ENCODE results near the gene TPRG1L.
A peak's percentile ranks its signal among the peaks of the same experiment; 100 is the strongest.

TPRG1L gene

DNA sequence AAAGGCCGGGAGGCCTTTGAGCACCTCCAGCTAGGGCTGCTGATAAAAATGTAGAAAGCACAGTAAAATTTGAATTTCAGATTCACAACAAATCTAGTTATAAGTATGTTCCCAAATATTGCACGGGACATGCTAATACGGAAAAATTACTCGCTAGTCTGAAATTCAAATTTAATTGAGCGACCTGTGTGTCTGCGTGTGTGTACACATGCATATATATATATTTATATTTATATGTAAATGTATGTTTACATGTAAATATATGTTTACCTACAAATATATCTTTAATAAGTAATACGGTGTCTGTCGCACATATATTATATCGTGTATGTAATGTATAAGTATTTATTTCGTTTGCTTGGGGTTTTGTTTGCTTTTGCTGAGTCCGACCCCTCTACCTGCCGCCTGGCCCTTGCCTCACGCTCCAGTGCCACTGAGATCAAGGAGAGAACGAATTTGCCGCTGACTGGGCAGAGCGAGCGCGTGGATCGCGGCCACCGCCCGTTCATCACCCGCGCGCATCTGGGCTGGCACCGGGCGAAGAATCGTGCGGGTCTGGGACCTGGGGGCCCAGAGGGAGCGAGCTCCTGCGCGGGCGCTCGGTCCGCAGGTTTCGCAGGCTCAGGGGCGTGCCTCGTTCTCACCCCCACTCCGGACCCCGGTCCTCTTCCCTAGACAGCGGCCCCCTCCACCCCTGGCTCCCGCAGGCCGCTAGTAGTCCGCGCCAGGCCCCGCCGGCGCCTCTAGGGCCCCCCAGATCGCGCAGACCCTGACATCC, 25.6 kb downstream of the TPRG1L start:
- peak overlapping the region; percentile 81 for H3K27ac Mint-ChIP-seq
- peak overlapping the region; percentile 82 for H3K4me3 Mint-ChIP-seq
- no peaks in the 10 kb centered on the region for H3K9me3 Mint-ChIP-seq
- H3K36me3 Mint-ChIP-seq (ENCODE audit: low read depth), result peaks cover 33% of the 10 kb centered on the region
- H3K4me1 Mint-ChIP-seq (ENCODE audit: low read depth), result peaks cover 26% of the 10 kb centered on the region
- DNase-seq, result peak; percentile 43
- H3K27me3 Mint-ChIP-seq, result peaks cover 35% of the 10 kb centered on the region

DNA sequence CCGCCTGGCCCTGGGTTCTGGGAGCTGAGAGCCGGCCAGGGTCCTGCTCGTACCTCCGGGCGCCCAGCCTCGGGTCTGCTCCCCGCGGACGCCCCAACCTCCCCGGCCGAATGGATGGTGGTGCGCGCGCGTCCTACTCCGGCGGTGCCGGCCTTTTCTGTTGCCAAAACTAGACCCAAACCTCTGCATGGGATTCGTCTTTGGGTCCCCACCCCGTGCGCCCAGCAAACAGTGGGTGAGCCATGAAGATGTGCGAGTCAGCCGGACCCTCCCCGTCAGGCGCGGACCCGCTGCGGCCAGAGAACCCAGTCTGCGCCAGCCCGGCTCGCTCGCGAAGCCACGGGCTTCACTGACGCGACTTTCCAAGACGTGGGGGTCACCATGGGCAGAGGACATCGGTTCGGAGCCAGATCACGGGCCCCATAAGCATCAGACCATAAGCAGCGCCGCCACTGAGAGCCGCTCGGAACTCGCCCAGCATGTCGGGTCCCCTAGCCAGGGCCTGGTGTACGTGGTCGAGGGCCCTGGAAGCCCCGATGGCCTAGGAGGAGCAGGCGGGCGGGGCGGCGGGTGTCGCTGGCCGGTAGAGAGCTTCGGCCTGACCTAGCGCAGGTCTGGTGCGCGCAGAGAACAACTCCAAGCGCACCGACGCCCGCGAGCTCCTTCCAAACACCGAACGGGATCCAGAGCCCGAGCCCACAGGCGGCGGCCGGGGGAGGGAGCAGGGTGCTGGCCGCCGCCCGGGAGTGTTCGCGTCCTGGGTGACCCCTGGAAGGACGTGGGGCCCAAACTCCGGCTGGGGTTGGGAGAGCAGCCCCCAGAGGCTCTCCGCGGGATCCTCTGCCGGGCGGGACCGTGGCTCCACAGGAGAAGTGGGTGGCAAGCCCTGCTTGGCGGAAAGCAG, 26.5 kb downstream of the TPRG1L start:
- DNase-seq, result peak; percentile 47
- Mint-ChIP-seq H3K9me3 (no peaks in the 10 kb centered on the region), H3K4me3 (peak overlapping the region; percentile 54), H3K36me3 (ENCODE audit: low read depth) (peaks cover 25% of the 10 kb centered on the region), H3K27ac (peak overlapping the region; percentile 55), H3K4me1 (ENCODE audit: low read depth) (peaks cover 28% of the 10 kb centered on the region), H3K27me3 (peaks cover 43% of the 10 kb centered on the region)

GRCh38 chr1:3651930-3652547, 27.2 kb downstream of the TPRG1L start, which contains the start of gene TP73:
Gene TP73 (plus strand): TSS chr1:3652516. CDS start chr1:3682366, 29,850 bp downstream.
- Mint-ChIP-seq H3K9me3 (no peaks in the 10 kb centered on the region), H3K4me3 (peak within 1 kb of the TSS; percentile 55), H3K36me3 (ENCODE audit: low read depth) (peaks cover 17% of the 10 kb centered on the region), H3K27ac (no peak within 1 kb of the TSS), H3K4me1 (ENCODE audit: low read depth) (peaks cover 35% of the 10 kb centered on the region), H3K27me3 (peaks cover 46% of the 10 kb centered on the region)
- peak; percentile 47 for DNase-seq

- DNase-seq, result peak; percentile 42
- Mint-ChIP-seq H3K4me1 (ENCODE audit: low read depth) (peaks cover 36% of the 10 kb centered on the region), H3K36me3 (ENCODE audit: low read depth) (peaks cover 10% of the 10 kb centered on the region), H3K4me3 (peak overlapping the region; percentile 55), H3K27me3 (peaks cover 50% of the 10 kb centered on the region), H3K9me3 (no peaks in the 10 kb centered on the region), H3K27ac (no peak overlapping the region)
These were observed 27.9 kb downstream of the TPRG1L start for GRCh38 chr1:3652548-3653285.

GRCh38 chr1:3653286-3653618, 28.4 kb downstream of the TPRG1L start:
- no peak overlapping the region for H3K4me3 Mint-ChIP-seq

DNA sequence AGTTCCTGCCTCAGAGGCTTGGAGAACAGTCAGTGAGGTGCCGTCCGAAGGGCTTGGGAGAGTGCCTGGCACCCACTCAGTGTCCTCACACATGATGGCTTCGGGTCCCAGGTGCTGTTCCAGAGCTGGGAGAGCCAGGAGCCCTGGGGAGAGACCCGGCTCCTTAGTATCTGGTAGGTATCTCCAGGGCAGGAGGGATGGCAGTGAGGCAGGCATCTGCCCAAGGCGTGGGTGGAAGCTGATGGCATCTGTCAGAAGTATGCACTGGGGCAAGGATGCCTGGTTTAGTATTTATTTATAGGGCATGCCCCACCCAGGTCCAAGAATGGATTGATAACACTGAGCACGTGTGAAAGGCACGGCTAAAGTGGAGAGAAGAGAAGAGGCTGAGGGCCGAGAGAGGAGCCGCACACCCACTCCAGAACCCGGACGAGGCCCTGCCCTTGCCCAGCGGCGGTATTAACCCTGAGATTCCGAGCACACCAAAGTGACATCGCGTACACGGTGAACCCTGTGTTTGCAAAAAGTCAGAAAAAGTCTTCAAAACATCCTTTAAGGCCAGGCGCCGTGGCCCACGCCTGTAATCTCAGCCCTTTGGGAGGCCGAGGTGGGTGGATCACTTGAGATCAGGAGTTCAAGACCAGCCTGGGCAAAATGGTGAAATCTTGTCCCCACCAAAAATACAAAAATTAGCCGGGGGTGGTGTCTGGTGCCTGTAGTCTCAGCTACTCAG, 29.9 kb downstream of the TPRG1L start:
- peaks cover 64% of the 10 kb centered on the region for H3K27me3 Mint-ChIP-seq
- H3K4me1 Mint-ChIP-seq (ENCODE audit: low read depth), result peaks cover 21% of the 10 kb centered on the region
- H3K36me3 Mint-ChIP-seq (ENCODE audit: low read depth), result no peaks in the 10 kb centered on the region
- H3K27ac Mint-ChIP-seq, result no peak overlapping the region
- H3K9me3 Mint-ChIP-seq, result no peaks in the 10 kb centered on the region
- no peak overlapping the region for H3K4me3 Mint-ChIP-seq
- no peak for DNase-seq

More at GRCh38 chr1:3653286-3653618, 28.4 kb downstream of the TPRG1L start:
- Mint-ChIP-seq H3K27ac (no peak overlapping the region), H3K36me3 (ENCODE audit: low read depth) (peaks cover 5% of the 10 kb centered on the region), H3K4me1 (ENCODE audit: low read depth) (peaks cover 31% of the 10 kb centered on the region), H3K9me3 (no peaks in the 10 kb centered on the region), H3K27me3 (peaks cover 56% of the 10 kb centered on the region)
- DNase-seq, result no peak

DNA sequence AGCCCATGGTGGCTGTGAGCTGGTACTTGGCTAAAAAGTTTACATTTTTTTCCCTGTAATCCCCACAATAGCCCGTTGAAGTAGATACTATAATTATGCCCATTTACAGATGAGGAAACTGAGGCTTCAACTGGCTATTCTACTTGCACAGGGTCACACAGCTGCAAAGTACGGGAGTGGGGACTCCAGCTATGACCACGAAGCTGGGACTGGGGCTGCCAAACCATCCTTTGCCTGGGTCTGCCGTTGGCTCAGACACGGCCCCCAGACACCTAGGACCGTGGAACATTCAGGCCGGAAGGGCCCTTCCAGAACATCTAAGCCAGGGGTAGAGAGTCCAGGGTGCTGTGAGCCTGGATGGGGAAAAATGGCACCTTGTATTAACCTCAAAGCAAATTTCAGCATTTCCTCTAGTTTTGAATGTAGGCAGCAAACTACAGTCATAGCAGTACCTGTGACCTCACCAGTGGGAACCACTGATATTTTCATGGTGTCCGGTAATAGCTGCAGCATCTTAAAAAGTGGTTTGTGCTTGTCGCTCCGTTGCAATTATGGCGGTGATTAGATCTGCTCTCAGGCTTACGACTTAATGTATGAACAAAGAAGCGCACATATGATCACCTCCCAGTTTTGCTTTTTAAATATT, 31.8 kb downstream of the TPRG1L start:
- DNase-seq, result no peak
- no peaks in the 10 kb centered on the region for H3K9me3 Mint-ChIP-seq
- H3K27me3 Mint-ChIP-seq, result peaks cover 54% of the 10 kb centered on the region
- no peaks in the 10 kb centered on the region for H3K36me3 Mint-ChIP-seq (ENCODE audit: low read depth)
- H3K4me1 Mint-ChIP-seq (ENCODE audit: low read depth), result peaks cover 17% of the 10 kb centered on the region
- no peak overlapping the region for H3K27ac Mint-ChIP-seq
- no peak overlapping the region for H3K4me3 Mint-ChIP-seq

DNA sequence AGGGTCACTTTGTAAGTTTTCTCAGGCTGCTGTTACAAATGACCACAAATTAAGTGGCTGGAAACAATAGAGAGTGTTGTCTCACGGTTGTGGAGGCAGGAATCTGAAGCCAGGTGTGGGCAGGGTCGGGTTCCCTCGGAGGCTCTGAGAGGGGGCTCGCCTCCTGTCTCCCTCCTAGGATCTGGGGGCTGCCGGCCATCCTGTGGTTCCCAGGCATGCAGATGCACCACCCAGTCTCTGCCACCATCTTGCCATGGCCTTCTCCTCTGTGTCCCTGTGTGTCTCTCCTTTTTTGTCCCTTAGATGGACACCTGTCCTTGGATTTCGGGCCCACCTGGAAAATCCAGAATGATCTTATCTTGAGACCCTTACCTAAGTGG, 32.3 kb downstream of the TPRG1L start:
- H3K27me3 Mint-ChIP-seq, result peaks cover 56% of the 10 kb centered on the region
- no peak overlapping the region for H3K4me3 Mint-ChIP-seq
- peaks cover 17% of the 10 kb centered on the region for H3K4me1 Mint-ChIP-seq (ENCODE audit: low read depth)
- no peaks in the 10 kb centered on the region for H3K9me3 Mint-ChIP-seq
- H3K27ac Mint-ChIP-seq, result no peak overlapping the region
- H3K36me3 Mint-ChIP-seq (ENCODE audit: low read depth), result no peaks in the 10 kb centered on the region
- no peak for DNase-seq

DNA sequence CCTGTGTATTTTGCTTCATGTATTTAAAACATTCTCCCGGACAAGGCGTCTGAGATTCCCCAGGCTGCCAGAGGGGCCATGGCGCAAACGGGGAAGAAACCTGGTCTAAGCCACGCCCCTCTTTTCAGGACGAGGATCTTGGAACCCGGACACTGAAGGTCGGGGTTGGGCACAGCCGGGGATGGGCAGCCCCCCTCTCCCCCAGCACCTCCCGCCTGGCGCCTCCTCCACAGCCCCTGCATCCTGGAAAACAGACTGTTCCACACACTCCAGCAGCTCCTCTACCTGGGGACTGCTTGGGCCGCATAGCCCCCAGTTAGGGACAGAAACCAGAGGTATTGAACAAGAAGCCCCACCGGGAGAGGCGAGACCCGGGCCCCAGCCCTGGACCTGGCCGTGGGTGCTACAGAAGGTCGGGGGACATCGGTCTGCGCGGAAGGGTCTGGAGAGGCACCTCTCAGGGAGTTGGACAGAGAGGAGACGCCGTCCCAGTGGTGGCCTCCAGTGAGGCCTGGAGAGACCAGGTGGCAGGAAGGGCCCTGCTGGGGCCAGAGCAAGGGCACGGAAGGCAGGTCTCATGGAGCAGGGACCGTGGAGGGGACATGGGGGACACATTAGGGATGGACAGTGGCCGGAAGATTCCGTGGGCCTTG, 32.9 kb downstream of the TPRG1L start:
- Mint-ChIP-seq H3K27me3 (peaks cover 61% of the 10 kb centered on the region), H3K9me3 (no peaks in the 10 kb centered on the region), H3K4me1 (ENCODE audit: low read depth) (peaks cover 17% of the 10 kb centered on the region), H3K4me3 (no peak overlapping the region), H3K36me3 (ENCODE audit: low read depth) (no peaks in the 10 kb centered on the region), H3K27ac (no peak overlapping the region)
- DNase-seq, result no peak

GRCh38 chr1:3658231-3658615, 33.4 kb downstream of the TPRG1L start:
- DNase-seq, result no peak
- Mint-ChIP-seq H3K4me3 (no peak overlapping the region), H3K27me3 (peaks cover 62% of the 10 kb centered on the region), H3K4me1 (ENCODE audit: low read depth) (peaks cover 16% of the 10 kb centered on the region), H3K36me3 (ENCODE audit: low read depth) (no peaks in the 10 kb centered on the region), H3K9me3 (no peaks in the 10 kb centered on the region), H3K27ac (no peak overlapping the region)

DNA sequence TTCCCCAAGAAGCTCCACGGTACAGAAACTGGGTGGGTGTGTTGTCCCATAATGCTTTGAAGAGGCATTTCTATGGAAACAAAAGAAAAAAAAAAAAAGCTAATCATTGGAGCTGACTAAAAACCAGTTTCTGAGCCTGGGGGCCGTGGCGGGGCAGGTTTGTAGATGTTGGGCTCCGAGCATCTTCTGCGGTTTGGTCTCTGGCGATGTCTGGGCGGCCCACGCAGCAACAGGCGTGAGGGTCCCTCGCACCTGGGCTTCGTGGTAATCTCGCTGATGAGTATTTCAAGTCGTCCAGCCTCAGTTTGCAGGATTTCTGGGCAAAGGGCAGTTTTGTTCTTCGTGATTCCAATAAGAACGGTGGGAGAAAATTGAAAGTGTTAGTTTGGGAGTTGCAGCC, 34.3 kb downstream of the TPRG1L start:
- Mint-ChIP-seq H3K27me3 (peaks cover 54% of the 10 kb centered on the region), H3K27ac (no peak overlapping the region), H3K9me3 (no peaks in the 10 kb centered on the region), H3K4me1 (ENCODE audit: low read depth) (peaks cover 15% of the 10 kb centered on the region), H3K4me3 (no peak overlapping the region), H3K36me3 (ENCODE audit: low read depth) (no peaks in the 10 kb centered on the region)
- DNase-seq, result no peak

GRCh38 chr1:3660704-3661103, 35.9 kb downstream of the TPRG1L start:
- H3K27me3 Mint-ChIP-seq, result peaks cover 38% of the 10 kb centered on the region
- H3K4me3 Mint-ChIP-seq, result no peak overlapping the region

DNA sequence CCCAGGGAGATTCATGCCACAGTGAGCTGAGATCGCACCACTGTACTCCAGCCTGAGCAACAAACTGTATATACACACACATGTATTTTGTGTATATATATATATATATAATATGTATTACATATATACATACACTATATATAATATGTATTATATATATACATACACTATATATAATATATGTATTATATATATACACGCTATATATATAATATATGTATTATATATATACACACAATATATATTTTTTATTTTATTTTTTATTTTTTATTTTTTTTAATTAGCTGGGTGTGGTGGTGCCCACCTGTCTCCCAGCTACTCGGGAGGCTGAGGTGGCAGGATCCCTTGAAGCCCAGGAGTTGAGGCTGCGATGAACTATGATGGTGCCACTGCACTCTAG, 36.8 kb downstream of the TPRG1L start:
- Mint-ChIP-seq H3K27me3 (peaks cover 34% of the 10 kb centered on the region), H3K36me3 (ENCODE audit: low read depth) (no peaks in the 10 kb centered on the region), H3K27ac (no peak overlapping the region), H3K4me1 (ENCODE audit: low read depth) (peaks cover 11% of the 10 kb centered on the region), H3K9me3 (no peaks in the 10 kb centered on the region), H3K4me3 (no peak overlapping the region)
- no peak for DNase-seq

More at GRCh38 chr1:3660704-3661103, 35.9 kb downstream of the TPRG1L start:
- Mint-ChIP-seq H3K36me3 (ENCODE audit: low read depth) (no peaks in the 10 kb centered on the region), H3K9me3 (no peaks in the 10 kb centered on the region), H3K4me1 (ENCODE audit: low read depth) (peaks cover 15% of the 10 kb centered on the region), H3K27ac (no peak overlapping the region)
- DNase-seq, result no peak
